Measurements from ENCODE around the gene OR1A1. TPM values are rescaled to one million over a fixed set of nuclear protein-coding genes. Genes with fewer than 3 reads are reported as not detected.

OR1A1 gene
- polyA plus RNA-seq, 1 donor from 2014 or later: not detected

Other genes starting within 250 kb of the OR1A1 start
- gene OR1D5, start 144.1 kb upstream of the OR1A1 start, polyA plus RNA-seq: not detected in 2 replicates
- not detected in 2 replicates for gene OR1D2, start 103.2 kb upstream of the OR1A1 start, polyA plus RNA-seq
- gene OR1G1, start 80.1 kb upstream of the OR1A1 start, polyA plus RNA-seq: not detected in 2 replicates
- not detected in 2 replicates for gene OR1A2, start 10.1 kb upstream of the OR1A1 start, polyA plus RNA-seq
- not detected in 2 replicates for gene OR3A1, start 90.7 kb downstream of the OR1A1 start, polyA plus RNA-seq
- not detected in 2 replicates for gene OR3A2, start 178.6 kb downstream of the OR1A1 start, polyA plus RNA-seq
- gene OR1E1, start 190.7 kb downstream of the OR1A1 start, polyA plus RNA-seq: not detected in 2 replicates
- gene OR3A3, start 203.7 kb downstream of the OR1A1 start, polyA plus RNA-seq: not detected in 2 replicates
- gene OR1E2, start 226.2 kb downstream of the OR1A1 start, polyA plus RNA-seq: not detected in 2 replicates